GM23248 (cell line): ENCODE results near the gene SNX14.

Experiments used
- EZH2 ChIP-seq: fragments of 200-600 bp; sonication (generic); IDR thresholded peaks from 2 replicates; pipeline ENCODE4 v1.6.1; 2018; ENCODE audit warnings: antibody characterized with exemption, mild to moderate bottlenecking; ENCODE audit not compliant: insufficient read depth, poor library complexity, severe bottlenecking
- EZH2phosphoT487 ChIP-seq: fragments of 200-600 bp; sonication (generic); IDR thresholded peaks from 2 replicates; pipeline ENCODE4 v1.6.1; 2018; ENCODE audit warnings: antibody characterized with exemption, moderate library complexity, mild to moderate bottlenecking, low read depth; ENCODE audit not compliant: insufficient read depth

- TF ChIP-seq EZH2 (no peak), EZH2phosphoT487 (no peak)
These were observed 8.4 kb upstream of the SNX14 start for GRCh38 chr6:85602100-85602499.
